HepG2 (cell line): ENCODE data around the gene DST. TPM values are rescaled to one million over a fixed set of nuclear protein-coding genes. Genes with fewer than 3 reads are reported as not detected.

Source experiments
- ATAC-seq: fragments of 200-7000 bp; cut with Tn5 transposase; 3 replicates; pipeline ENCODE4 v1.9.1; 2020; ENCODE audit warnings: mild to moderate bottlenecking, moderate library complexity
- BruUV-seq: library from RNA; stranded (reverse); fragments of 400-500 nt; replicated peaks from 2 replicates; lab custom pipeline; 2021; lab: Mats Ljungman, UMichigan
- CTCF ChIA-PET: fragments of 300-600 bp; formaldehyde crosslinking; extraction: SDS; loops from one replicate; lab custom pipeline; 2021; ENCODE audit warnings: low total read pairs, inconsistent platforms, low intra/inter-chr PET ratio; lab: Yijun Ruan, JAX
- POLR2A ChIA-PET: fragments of 350-600 bp; sonication (Branson Sonifier 250); formaldehyde crosslinking; loops from one replicate; lab custom pipeline; 2020; ENCODE audit warnings: antibody characterized with exemption, inconsistent platforms; lab: Yijun Ruan, JAX
- DNase-seq: peaks from one replicate; pipeline ENCODE4 v3.0.0-alpha.2; 2015; ENCODE audit warnings: low spot score
- FAIRE-seq: peaks from 3 replicates; lab custom pipeline; 2011; peaks lifted over from hg19 to GRCh38; lab: Jason Lieb, UNC
- H2AFZ ChIP-seq: one replicate; pipeline ENCODE4 v1.6.1; 2011; ENCODE audit warnings: low read length, inconsistent platforms
- H3K27ac ChIP-seq: fragments of 300-600 bp; 3 replicates; pipeline ENCODE4 v1.8.0; 2011; ENCODE audit warnings: mixed run types, mild to moderate bottlenecking, mixed read lengths, low read length, inconsistent platforms; ENCODE audit not compliant: insufficient read depth; ENCODE audit errors: extremely low read length
- H3K27me3 ChIP-seq, 2 experiments: fragments of 200-600 bp in 1 of 2; 2 replicates in 1 of 2; 3 replicates in 1 of 2; pipeline versions ENCODE4 v1.6.0 to v1.8.0; 2011; ENCODE audit warnings: low read length in 2 of 2, mild to moderate bottlenecking in 2 of 2, moderate library complexity in 2 of 2, inconsistent platforms in 1 of 2; ENCODE audit not compliant: insufficient read depth in 2 of 2, control insufficient read depth in 1 of 2
- H3K36me3 ChIP-seq, 2 experiments: fragments of 200-600 bp in 1 of 2; replicated peaks in 1 of 2; 2 replicates in 1 of 2; 3 replicates in 1 of 2; pipeline versions ENCODE4 v1.5.1 to v1.8.0; 2011; ENCODE audit warnings: low read length in 2 of 2, inconsistent platforms in 1 of 2; ENCODE audit not compliant: insufficient read depth in 2 of 2, control insufficient read depth in 1 of 2
- H3K4me1 ChIP-seq: 2 replicates; pipeline ENCODE4 v1.5.1; 2012; ENCODE audit warnings: low read length, inconsistent platforms; ENCODE audit not compliant: insufficient read depth
- H3K4me2 ChIP-seq: 2 replicates; pipeline ENCODE4 v1.6.0; 2011; ENCODE audit warnings: low read depth, low read length, inconsistent platforms
- H3K4me3 ChIP-seq, 3 experiments: fragments of 200-600 bp in 1 of 3; sonication (generic), shearing (Covaris generic) in 1 of 3; replicated peaks in 1 of 3; 2 replicates each; pipeline ENCODE4 v1.5.1; 2011 to 2016; ENCODE audit warnings: low read length in 3 of 3, inconsistent platforms in 2 of 3, low read depth in 2 of 3, mild to moderate bottlenecking in 2 of 3, control low read depth in 1 of 3, mixed read lengths in 1 of 3; ENCODE audit not compliant: insufficient read depth in 1 of 3
- H3K79me2 ChIP-seq: one replicate; pipeline ENCODE4 v1.6.1; 2011; ENCODE audit warnings: low read length, inconsistent platforms; ENCODE audit not compliant: insufficient read depth
- H3K9ac ChIP-seq: 2 replicates; pipeline ENCODE4 v1.6.0; 2011; ENCODE audit warnings: mild to moderate bottlenecking, low read depth, low read length, inconsistent platforms; ENCODE audit not compliant: insufficient read depth
- H3K9me3 ChIP-seq: 2 replicates; pipeline ENCODE4 v1.5.1; 2012; ENCODE audit warnings: mild to moderate bottlenecking, low read length
- H4K20me1 ChIP-seq: 2 replicates; pipeline ENCODE4 v1.6.0; 2011; ENCODE audit warnings: inconsistent platforms, mild to moderate bottlenecking, low read length, moderate library complexity; ENCODE audit not compliant: insufficient read depth
- ATM ChIP-seq: fragments of 450-650 bp; IDR thresholded peaks from 2 replicates; pipeline ENCODE4 v1.7.1; 2017; ENCODE audit warnings: mild to moderate bottlenecking, borderline replicate concordance
- CBX2 ChIP-seq, 2 experiments: fragments of 200-600 bp in 1 of 2; sonication (generic); formaldehyde crosslinking in 1 of 2; IDR thresholded peaks; 2 replicates each; pipeline versions ENCODE4 v1.7.0 to v1.8.1; 2018 to 2022; ENCODE audit warnings: low read depth in 2 of 2, low read length in 1 of 2, mild to moderate bottlenecking in 1 of 2, missing genetic modification reagents in 1 of 2
- FIP1L1 ChIP-seq: fragments of 200-400 bp; formaldehyde crosslinking; IDR thresholded peaks from 2 replicates; pipeline ENCODE4 v1.6.1; 2018; ENCODE audit warnings: low read depth, mild to moderate bottlenecking, low read length, moderate library complexity, borderline replicate concordance; ENCODE audit not compliant: insufficient read depth
- NFIC ChIP-seq: IDR thresholded peaks from 2 replicates; pipeline ENCODE4 v1.6.1; 2012; ENCODE audit warnings: mild to moderate bottlenecking, low read length, inconsistent platforms
- ONECUT2 ChIP-seq: sonication (generic); formaldehyde crosslinking; IDR thresholded peaks from 2 replicates; pipeline ENCODE4 v1.4.0; 2020; ENCODE audit warnings: missing genetic modification reagents
- TGIF2 ChIP-seq: IDR thresholded peaks from 2 replicates; pipeline ENCODE4 v1.6.1; 2016; ENCODE audit warnings: control low read depth, missing compliant biosample characterization
- YY1 ChIP-seq: IDR thresholded peaks from 2 replicates; pipeline ENCODE4 v1.6.1; 2011; ENCODE audit warnings: low read length, low read depth, moderate library complexity, mild to moderate bottlenecking; ENCODE audit not compliant: insufficient read depth, insufficient replicate concordance
- ZBTB20 ChIP-seq: sonication (generic); formaldehyde crosslinking; IDR thresholded peaks from 2 replicates; pipeline ENCODE4 v1.8.1; 2023; ENCODE audit warnings: missing genetic modification reagents, low read depth, mild to moderate bottlenecking, borderline replicate concordance
- ZNF326 ChIP-seq: sonication (generic); formaldehyde crosslinking; IDR thresholded peaks from 2 replicates; pipeline ENCODE4 v1.4.0; 2020; ENCODE audit warnings: missing genetic modification reagents, borderline replicate concordance
- ZNF552 ChIP-seq: sonication (generic); formaldehyde crosslinking; IDR thresholded peaks from 2 replicates; pipeline ENCODE4 v1.9.0; 2022; ENCODE audit warnings: missing genetic modification reagents, mild to moderate bottlenecking, borderline replicate concordance
- WGBS: methylation state at CpG from one replicate; pipeline ENCODE4 v1.1.6; 2017; ENCODE audit warnings: low lambda C conversion rate; 5-methylcytosine and 5-hydroxymethylcytosine counted together
- in situ Hi-C: cut with HindIII; loops from 2 replicates; pipeline ENCODE4 v1.10.0; 2017; ENCODE audit warnings: low pct_unique_long_range_greater_than_20kb; ENCODE audit not compliant: extremely low pct_ligation_motif_present
- intact Hi-C: fragments of 100-400 bp; cut with micrococcal nuclease; formaldehyde crosslinking; loops from one replicate; pipeline ENCODE4 v1.10.0; 2022; ENCODE audit not compliant: unreplicated experiment
- polyA plus RNA-seq, 8 experiments: library from polyadenylated mRNA; depleted of rRNA in 3 of 8; stranded (reverse) in 7 of 8; unstranded in 1 of 8; fragments of >200 nt; fragmentation: Illumina TruSeq in 4 of 8; extraction: Trizol in 4 of 8; gene quantifications; 2 replicates each; pipeline versions ENCODE4 v1.2.1 to v1.2.3, GENCODE V29; 2011 to 2016; ENCODE audit warnings: low read depth in 4 of 8, missing spikeins in 1 of 8, mixed read lengths in 1 of 8; ENCODE audit not compliant: insufficient read depth in 1 of 8
- total RNA-seq, 5 experiments: library from RNA; depleted of rRNA; stranded (reverse); fragments of >200 nt; fragmentation: Illumina TruSeq; extraction: Trizol; gene quantifications; 2 replicates each; pipeline ENCODE4 v1.2.3, GENCODE V29; 2016; ENCODE audit warnings: low read depth in 1 of 5
- TF ChIP-seq, protein P1 (sequence below): sonication (generic); formaldehyde crosslinking; IDR thresholded peaks from 2 replicates; pipeline ENCODE4 v1.4.0; 2020; ENCODE audit warnings: missing genetic modification reagents
- TF ChIP-seq, protein P2 (sequence below): sonication (generic); formaldehyde crosslinking; conservative IDR thresholded peaks from 2 replicates; pipeline ENCODE4 v1.8.0; 2022; ENCODE audit warnings: missing genetic modification reagents
- TF ChIP-seq, protein P3 (sequence below): sonication (generic); formaldehyde crosslinking; IDR thresholded peaks from 2 replicates; pipeline ENCODE4 v1.4.0; 2020; ENCODE audit warnings: mild to moderate bottlenecking, missing genetic modification reagents, borderline replicate concordance

The DST gene
- total and polyA plus RNA-seq, 2 of the 13 experiments (the other 11 are each of a cell fraction or from before 2014, with no cell fraction given), result 64.4 to 89.0 TPM

DNA sequence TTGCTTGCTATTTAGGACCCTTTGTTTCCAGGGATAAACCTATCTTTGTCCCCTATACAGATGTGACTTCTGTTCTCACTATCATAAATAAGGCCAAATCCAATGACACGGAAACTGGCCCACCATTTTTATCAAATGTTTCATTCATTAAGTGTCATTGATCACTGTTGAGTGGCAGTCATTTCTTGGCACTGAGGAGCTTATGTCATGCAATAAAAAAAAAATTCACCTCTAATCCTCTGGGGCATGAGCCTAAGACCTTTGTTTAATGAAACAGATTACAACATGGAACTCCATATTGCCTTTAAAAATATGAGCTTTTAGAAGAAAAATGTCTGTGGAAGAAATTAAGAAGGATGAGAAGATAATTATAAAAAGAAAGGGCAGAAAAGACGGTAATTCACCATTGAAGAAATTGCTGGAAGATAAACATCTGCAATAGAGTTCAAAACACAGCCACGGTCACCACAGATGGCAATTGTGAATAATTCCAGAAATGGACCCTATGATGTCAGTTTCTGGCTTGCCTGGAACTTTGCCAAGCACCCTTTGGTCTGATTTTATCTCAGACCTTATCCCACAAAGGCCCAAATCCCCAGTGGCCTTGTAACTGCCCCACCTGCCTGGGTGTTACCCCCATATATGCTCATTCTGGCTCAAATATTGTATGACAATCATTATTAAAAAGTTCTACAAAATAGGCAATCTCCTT lies 91.1 kb downstream of the DST start (continued):
- TF ChIP-seq, protein P1, sequence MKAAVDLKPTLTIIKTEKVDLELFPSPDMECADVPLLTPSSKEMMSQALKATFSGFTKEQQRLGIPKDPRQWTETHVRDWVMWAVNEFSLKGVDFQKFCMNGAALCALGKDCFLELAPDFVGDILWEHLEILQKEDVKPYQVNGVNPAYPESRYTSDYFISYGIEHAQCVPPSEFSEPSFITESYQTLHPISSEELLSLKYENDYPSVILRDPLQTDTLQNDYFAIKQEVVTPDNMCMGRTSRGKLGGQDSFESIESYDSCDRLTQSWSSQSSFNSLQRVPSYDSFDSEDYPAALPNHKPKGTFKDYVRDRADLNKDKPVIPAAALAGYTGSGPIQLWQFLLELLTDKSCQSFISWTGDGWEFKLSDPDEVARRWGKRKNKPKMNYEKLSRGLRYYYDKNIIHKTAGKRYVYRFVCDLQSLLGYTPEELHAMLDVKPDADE, result no peak

DNA sequence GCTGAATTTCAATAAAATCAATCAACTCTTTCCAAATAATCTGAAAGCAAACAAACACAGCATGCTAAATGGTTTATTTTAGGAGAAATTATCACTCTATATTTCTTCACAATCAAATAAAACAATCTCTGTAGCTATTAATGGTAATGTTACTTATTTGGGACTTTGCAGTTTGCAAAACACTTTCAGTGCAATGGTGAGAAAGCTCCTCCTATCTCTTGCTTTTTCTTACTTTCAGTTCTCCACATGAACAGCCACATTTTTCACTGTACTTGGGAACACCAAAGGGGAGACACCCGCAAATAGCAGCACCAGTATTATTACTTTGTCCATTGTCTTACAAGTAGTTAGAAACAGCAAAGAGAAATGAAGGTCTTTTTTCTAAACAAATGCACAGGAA lies 92.4 kb downstream of the DST start:
- no peak overlapping the region for H3K9ac ChIP-seq
- no peak for FAIRE-seq
- no peaks in the 10 kb centered on the region for H3K9me3 ChIP-seq
- in situ Hi-C loops, result no loop called here
- BruUV-seq, result no TSS peak
- no peak overlapping the region for H3K27ac ChIP-seq
- no peak for ATAC-seq
- H2AFZ ChIP-seq, result no peak overlapping the region
- H3K4me3 ChIP-seq, result no peak overlapping the region
- intact Hi-C loops, result no loop called here
- ChIA-PET CTCF (no interaction called here), POLR2A (no interaction called here)
- 100% methylated on average over 1 of the region's 1 CpG for WGBS
- no peak for DNase-seq
- H4K20me1 ChIP-seq, result no peaks in the 10 kb centered on the region
- peaks cover 4% of the 10 kb centered on the region in 2 experiments; a peak in 3 of 5 replicates for H3K36me3 ChIP-seq
- no peak overlapping the region for H3K4me2 ChIP-seq
- H3K27me3 ChIP-seq, result no peaks in the 10 kb centered on the region
- H3K4me1 ChIP-seq, result peaks cover 17% of the 10 kb centered on the region
- no peaks in the 10 kb centered on the region for H3K79me2 ChIP-seq
- TF ChIP-seq, protein P2, sequence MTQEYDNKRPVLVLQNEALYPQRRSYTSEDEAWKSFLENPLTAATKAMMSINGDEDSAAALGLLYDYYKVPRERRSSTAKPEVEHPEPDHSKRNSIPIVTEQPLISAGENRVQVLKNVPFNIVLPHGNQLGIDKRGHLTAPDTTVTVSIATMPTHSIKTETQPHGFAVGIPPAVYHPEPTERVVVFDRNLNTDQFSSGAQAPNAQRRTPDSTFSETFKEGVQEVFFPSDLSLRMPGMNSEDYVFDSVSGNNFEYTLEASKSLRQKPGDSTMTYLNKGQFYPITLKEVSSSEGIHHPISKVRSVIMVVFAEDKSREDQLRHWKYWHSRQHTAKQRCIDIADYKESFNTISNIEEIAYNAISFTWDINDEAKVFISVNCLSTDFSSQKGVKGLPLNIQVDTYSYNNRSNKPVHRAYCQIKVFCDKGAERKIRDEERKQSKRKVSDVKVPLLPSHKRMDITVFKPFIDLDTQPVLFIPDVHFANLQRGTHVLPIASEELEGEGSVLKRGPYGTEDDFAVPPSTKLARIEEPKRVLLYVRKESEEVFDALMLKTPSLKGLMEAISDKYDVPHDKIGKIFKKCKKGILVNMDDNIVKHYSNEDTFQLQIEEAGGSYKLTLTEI (CRISPR knock-in tag), result no peak
- TF ChIP-seq ONECUT2 (CRISPR knock-in tag) (no peak), ATM (no peak), ZNF326 (CRISPR knock-in tag) (no peak), ZBTB20 (CRISPR knock-in tag) (no peak), TGIF2 (CRISPR knock-in tag) (no peak), ZNF552 (no peak), CBX2 (IDR thresholded peaks at IDR 0.05; ENCODE audit: low read depth, low read length) (no peak), CBX2 (CRISPR knock-in tag; IDR thresholded peaks at IDR 0.05; ENCODE audit: low read depth) (no peak), YY1 (no peak), FIP1L1 (no peak), NFIC (no peak)
- TF ChIP-seq, protein P3, sequence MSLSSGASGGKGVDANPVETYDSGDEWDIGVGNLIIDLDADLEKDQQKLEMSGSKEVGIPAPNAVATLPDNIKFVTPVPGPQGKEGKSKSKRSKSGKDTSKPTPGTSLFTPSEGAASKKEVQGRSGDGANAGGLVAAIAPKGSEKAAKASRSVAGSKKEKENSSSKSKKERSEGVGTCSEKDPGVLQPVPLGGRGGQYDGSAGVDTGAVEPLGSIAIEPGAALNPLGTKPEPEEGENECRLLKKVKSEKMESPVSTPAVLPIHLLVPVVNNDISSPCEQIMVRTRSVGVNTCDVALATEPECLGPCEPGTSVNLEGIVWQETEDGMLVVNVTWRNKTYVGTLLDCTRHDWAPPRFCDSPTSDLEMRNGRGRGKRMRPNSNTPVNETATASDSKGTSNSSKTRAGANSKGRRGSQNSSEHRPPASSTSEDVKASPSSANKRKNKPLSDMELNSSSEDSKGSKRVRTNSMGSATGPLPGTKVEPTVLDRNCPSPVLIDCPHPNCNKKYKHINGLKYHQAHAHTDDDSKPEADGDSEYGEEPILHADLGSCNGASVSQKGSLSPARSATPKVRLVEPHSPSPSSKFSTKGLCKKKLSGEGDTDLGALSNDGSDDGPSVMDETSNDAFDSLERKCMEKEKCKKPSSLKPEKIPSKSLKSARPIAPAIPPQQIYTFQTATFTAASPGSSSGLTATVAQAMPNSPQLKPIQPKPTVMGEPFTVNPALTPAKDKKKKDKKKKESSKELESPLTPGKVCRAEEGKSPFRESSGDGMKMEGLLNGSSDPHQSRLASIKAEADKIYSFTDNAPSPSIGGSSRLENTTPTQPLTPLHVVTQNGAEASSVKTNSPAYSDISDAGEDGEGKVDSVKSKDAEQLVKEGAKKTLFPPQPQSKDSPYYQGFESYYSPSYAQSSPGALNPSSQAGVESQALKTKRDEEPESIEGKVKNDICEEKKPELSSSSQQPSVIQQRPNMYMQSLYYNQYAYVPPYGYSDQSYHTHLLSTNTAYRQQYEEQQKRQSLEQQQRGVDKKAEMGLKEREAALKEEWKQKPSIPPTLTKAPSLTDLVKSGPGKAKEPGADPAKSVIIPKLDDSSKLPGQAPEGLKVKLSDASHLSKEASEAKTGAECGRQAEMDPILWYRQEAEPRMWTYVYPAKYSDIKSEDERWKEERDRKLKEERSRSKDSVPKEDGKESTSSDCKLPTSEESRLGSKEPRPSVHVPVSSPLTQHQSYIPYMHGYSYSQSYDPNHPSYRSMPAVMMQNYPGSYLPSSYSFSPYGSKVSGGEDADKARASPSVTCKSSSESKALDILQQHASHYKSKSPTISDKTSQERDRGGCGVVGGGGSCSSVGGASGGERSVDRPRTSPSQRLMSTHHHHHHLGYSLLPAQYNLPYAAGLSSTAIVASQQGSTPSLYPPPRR (CRISPR knock-in tag), result no peak
